ENCODE measurements around the gene UBR2.

DNA sequence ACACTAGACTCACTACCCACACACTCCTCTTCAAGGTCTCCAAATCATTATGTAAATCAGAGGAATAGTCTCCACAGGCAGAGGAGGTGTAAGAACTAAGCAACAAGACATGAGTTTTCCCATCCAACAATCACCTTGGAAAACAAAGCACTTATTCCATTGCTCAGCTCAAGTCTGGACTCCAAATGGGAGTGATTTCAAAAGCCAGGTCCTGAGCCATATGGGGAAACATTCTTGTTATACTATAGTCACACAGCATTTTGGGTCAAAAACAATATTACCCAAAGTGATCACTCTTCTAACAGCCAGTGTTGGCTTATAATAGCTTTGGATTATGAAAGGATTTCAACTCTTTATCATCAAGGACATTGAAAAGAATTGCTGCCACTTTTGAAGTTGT is 162.2 kb downstream of the UBR2 start:
- no peak for TF ChIP-seq POLR2AphosphoS5 (IDR thresholded peaks at IDR 0.05; ENCODE audit: low read depth, low read length)
- no peak for TF ChIP-seq TAF1 (IDR thresholded peaks at IDR 0.05; ENCODE audit: borderline replicate concordance, insufficient read depth, low read length)
- TF ChIP-seq, protein P1, sequence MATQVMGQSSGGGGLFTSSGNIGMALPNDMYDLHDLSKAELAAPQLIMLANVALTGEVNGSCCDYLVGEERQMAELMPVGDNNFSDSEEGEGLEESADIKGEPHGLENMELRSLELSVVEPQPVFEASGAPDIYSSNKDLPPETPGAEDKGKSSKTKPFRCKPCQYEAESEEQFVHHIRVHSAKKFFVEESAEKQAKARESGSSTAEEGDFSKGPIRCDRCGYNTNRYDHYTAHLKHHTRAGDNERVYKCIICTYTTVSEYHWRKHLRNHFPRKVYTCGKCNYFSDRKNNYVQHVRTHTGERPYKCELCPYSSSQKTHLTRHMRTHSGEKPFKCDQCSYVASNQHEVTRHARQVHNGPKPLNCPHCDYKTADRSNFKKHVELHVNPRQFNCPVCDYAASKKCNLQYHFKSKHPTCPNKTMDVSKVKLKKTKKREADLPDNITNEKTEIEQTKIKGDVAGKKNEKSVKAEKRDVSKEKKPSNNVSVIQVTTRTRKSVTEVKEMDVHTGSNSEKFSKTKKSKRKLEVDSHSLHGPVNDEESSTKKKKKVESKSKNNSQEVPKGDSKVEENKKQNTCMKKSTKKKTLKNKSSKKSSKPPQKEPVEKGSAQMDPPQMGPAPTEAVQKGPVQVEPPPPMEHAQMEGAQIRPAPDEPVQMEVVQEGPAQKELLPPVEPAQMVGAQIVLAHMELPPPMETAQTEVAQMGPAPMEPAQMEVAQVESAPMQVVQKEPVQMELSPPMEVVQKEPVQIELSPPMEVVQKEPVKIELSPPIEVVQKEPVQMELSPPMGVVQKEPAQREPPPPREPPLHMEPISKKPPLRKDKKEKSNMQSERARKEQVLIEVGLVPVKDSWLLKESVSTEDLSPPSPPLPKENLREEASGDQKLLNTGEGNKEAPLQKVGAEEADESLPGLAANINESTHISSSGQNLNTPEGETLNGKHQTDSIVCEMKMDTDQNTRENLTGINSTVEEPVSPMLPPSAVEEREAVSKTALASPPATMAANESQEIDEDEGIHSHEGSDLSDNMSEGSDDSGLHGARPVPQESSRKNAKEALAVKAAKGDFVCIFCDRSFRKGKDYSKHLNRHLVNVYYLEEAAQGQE (IDR thresholded peaks at IDR 0.05; ENCODE audit: insufficient read depth in 1 of 2, low read depth in 2 of 2, low read length in 2 of 2), result no peak
- no peak for TF ChIP-seq SIN3A (IDR thresholded peaks at IDR 0.05; ENCODE audit: borderline replicate concordance, insufficient read depth, low read length)
- no peak for TF ChIP-seq FOXP2 (optimal IDR thresholded peaks at IDR 0.05; ENCODE audit: borderline replicate concordance, extremely low read depth, extremely low read length, insufficient read depth)
